ENCODE results near the gene RC3H2.
"Not testable (repeated sequence)": the region's sequence is repeated elsewhere in the genome, so short reads cannot be mapped to it uniquely, and the experiment has no call there.

The RC3H2 gene

DNA sequence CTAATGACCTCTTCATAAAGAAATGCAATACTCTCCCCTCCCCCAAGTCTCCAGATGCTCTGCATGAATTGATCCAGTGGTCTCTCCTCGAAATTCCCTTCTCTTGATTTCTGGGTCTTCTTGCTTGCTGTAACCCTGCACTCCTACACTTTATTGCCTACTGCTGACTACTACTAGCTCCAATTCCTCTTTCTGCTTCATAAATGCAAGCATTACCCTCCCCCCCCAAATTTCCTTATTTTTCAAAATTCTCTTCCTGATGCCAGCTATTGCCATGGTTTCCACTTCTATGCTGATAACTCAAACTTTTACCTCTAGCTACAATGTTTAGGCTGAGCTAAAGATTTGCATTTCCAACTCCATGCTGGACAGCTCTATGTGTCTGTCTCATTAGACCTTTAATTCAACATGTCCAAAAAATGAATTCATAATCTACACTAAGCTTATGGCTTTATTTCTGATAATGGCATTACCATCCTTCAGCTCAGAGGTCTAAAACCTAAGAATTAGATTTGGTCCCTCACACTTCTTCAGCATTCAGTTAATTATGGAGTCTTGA is 24.7 kb upstream of the RC3H2 start:
- no peak for DNase-seq

DNA sequence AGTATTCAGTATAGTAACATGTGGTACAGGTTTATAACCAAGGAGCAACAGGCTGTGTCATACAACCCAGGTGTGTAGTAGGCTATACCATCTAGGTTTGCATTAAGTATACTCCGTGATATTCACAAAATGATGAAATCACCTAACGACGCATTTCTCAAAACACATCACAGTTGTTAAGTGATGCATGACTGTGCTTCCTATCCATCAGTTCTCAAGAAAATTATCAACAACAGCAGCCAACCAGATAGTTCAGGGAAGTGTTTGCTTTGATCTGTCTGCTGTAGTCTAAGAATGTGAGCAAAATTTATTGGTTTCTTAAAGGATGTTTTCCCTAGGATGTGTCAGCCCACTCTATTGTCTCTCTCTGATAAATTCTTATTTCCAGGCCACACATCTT is 18.8 kb upstream of the RC3H2 start:
- no peak for DNase-seq

DNA sequence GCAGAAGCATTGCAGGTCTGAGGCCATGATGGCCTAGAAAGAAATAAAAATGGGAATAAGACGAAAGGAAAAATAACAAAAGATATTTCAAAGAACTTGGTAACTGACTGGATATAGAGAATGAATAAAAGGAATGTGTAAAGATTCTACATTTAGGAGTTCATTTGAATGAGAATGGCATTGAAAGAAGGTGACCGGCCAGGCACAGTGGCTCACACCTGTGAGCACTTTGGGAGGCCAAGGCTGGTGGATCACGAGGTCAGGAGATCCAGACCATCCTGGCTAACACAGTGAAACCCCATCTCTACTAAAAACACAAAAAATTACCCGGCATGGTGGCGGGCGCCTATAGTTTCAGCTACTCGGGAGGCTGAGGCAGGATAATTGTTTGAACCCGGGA is 17.6 kb upstream of the RC3H2 start:
- no peak for DNase-seq

DNA sequence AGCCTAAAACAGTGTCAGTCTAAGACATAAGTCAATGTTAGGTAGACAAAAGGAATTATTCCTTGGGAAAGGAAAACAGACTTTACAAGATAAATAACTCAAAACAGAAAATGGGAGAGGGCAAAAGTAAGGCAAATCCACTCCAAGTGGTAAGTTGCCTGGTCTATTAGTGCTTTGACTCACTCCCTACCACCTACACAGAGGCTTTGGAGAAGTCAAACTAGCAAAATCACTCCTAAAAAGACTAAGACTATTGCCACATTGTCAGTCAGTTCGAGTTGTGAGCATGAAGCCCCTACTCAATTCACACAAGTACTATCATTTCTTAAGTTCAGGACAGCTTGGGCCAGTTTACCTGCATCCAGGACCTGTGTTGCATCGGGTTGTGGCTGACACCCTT is 13.2 kb upstream of the RC3H2 start:
- DNase-seq, result no peak

DNA sequence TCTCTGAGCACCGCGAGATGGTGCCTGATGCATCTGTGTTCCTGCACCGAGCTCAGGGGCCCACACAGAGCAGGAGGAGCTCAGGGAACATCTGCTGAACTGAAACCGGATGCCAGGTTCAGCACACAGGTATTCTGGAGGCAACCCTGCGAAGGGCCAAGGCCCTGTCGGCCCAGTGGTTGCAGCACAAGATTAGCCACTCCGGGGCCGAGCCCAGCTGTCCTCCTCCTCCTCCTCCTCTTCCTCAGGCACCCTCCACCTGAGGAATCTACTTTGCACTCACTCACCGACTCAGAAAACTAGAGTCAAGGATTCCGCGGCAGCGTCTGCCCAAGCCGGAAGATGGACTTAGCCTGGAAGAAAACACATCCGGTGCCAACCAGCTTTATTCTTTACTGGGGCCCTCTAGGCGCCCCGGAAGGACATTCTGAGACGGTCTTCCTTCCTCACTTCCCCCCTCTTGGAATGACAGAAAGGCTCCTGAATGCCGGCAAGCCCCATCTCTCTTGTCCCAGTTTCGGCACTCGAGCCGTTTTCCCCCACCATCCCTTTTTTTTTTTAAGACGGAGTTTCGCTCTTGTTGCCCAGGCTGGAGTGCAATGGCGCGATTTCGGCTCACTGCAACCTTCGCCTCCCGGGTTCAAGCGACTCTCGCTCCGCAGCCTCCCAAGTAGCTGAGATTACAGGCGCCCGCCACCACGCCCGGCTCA is 8.0 kb upstream of the RC3H2 start, which contains the start of gene ZBTB6:
Gene ZBTB6 (minus strand): TSS at position 360 of the 710 bp plus-strand sequence. CDS start 1,251 bp downstream, outside the sequence.
- peak; percentile 4 to 94 (median 74) for DNase-seq

DNA sequence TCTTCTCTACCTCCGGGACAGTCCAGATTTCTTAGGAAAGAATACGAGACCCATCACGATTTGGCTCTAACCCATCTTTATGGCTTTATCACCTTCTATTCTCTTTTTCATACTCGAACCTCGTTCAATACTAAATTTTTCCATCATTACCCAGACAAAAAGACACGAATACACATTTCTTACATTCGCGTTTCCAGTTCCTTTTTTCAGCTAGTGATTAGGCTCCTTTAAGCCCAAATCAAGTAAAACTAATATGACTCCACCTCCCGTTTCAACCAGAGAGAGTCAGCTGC is 7.5 kb upstream of the RC3H2 start:
- no peak for DNase-seq

DNA sequence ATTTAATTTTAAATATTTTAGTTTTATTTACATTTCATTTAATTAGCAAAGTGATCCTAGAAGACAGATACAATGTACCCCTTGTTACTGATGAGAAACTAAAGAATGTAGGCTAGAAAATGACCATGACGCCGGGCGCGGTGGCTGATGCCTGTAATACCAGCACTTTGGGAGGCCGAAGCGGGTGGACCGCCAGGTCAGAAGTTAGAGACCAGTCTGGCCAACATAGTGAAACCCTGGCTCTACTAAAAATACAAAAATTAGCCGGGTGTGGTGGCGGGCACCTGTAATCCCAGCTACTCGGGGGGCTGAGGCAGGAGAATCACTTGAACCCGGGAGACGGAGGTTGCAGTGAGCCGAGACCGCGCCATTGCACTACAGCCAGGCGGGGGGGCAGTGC is 963 bp upstream of the RC3H2 start:
- DNase-seq, result not testable (repeated sequence)

DNA sequence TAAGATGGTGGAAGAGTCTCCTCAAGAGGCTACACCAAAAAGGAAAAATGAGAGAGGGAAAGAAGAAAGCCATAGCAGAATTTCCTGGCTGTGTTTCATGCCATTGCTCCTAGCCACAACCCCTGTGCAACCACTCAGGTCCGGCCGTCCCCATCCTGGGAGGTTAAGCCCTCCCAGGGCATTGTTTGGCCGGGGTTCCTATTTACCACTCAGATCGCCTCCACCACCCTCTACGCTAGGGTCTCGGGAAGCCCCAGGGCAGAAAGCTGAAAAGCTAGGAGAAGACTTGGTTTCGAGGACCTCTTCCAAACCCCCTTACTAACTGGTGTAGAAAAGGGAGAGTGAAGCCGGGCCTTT is 715 bp downstream of the RC3H2 start:
- DNase-seq, result peak in 24 of 56 donors; percentile 9 to 62 (median 30)

DNA sequence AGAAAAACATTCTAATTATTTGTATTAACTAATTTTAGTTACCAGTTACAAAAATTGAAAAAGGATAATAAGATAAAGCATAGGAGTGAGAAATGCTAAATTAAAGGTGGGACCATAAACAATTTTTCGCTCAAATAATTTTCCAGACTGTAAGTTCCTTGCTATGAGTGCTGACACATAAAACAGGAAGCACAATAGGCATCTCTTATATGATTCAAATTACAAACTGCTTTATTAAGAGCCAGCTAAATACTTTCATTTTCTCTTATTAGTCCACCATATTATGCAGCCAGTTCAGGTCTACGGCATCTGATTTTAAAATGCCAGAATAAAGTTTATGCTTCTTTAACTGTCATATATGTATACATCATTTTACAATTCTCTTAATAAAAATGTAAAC is 4.4 kb downstream of the RC3H2 start:
- DNase-seq, result no peak

DNA sequence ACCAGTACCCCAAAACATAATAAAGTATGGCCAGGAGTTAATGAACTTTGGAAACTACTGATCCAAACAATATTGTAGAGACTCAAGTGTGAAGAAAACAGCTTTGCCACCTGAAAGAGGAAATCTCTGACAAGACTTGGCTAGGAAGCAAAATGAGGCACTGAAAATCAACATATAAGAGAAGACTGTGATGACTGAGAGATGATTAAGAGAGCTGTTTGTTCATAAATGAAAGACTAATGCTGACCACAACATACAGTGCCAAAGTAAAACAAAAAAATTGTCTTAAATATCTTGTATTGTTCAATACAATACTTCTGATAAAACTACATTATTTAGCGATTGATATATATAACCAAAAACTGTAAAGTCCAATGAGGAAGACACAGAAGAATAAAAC is 7.2 kb downstream of the RC3H2 start:
- DNase-seq, result no peak

DNA sequence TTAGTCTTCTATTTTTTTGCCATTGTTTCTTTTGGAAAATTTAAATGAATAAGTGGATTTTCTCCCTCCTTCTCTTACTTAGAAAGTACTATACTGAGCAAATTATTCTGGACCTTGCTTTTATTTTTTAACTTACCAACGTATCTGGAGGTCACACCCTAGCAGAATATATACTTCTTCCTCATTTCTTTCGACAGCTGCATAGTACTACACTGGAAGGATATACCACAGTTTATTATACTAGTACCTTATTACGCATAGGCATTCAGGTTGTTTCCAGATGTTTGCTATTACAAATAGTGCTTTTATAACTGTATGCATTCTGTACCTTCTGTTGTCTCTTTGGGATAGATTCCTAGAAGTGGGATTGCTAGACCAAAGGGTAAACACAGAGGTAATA is 16.7 kb downstream of the RC3H2 start:
- DNase-seq, result no peak

DNA sequence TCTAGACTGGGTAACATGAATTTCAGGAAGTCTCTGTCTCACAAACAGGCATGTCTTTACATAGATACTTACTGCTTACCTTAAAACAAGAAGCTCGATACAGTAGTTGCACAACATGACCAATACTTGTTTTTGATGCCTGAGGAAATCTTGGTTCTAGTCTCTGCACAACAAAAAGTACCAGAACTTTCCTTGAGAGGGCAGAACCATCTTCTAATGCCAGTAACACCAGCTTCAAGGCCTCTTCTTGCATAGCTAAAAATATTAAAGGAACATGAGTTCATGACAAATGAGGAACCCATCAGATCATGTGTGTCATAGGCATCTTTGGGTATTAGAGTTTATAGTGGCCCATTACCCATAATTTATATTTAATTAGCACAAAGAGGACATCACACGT is 22.0 kb downstream of the RC3H2 start:
- DNase-seq, result no peak

DNA sequence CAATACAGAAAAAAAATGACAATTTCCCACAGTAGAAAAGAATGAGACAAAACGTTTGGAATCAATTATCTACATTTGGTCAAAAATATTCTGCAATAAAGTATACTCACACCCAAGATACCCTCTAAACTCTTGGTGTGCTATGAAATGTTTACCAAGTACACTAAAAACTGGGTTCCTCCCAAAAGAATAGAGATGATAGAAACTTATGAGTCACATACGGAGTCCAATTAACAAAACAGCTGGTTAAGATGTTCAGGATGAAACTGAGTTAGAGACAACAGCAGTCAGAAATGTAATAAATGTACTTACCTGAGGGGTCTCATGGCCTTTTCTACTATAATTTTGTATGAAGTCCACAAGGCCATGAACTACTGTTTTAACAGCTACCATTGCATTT is 25.7 kb downstream of the RC3H2 start:
- no peak for DNase-seq

DNA sequence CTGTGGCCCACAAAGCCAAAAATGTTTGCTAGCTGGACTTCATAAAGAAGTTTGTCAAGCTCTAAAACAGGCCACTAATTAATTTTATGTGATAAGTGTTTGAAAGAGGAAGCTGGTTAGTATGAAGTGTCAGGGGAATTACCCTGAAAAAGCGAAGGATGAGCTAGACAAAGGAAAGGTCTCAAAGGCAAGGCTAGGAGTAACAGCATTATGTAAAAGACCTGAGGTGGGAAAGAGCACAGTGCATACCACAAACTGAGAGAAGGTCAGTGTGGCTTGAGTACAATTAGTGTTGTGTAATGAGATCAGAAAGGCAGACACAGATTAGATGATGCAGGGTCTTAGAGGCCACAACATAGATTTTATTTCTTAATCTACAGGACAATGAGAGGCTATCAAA is 29.6 kb downstream of the RC3H2 start:
- DNase-seq, result no peak

DNA sequence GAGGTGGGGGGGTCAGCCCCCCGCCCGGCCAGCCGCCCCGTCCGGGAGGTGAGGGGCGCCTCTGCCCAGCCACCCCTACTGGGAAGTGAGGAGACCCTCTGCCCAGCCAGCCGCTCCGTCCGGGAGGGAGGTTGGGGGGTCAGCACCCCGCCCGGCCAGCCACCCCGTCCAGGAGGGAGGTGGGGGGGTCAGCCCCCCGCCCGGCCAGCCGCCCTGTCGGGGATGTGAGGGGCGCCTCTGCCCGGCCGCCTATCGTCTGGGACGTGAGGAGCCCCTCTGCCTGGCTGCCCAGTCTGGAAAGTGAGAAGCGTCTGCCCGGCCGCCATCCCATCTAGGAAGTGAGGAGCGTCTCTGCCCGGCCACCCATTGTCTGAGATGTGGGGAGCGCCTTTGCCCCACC is 37.9 kb downstream of the RC3H2 start:
- DNase-seq, result not testable (repeated sequence)

DNA sequence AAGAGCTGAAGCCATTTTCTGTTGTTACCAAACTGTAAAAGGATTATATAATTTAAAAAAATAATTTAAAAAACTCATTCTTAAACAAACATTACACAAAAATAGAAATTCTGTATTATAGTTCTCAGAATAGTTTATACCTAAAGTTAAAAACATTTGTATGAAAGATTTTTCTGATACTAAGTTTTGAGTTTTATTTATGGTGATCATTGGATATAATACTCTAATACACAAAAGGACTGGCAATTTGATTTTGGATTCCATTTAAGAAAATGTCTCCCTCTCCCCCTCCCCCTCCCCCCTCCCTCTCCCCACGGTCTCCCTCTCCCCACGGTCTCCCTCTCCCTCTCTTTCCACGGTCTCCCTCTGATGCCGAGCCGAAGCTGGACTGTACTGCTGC is 39.1 kb downstream of the RC3H2 start:
- DNase-seq, result no peak

DNA sequence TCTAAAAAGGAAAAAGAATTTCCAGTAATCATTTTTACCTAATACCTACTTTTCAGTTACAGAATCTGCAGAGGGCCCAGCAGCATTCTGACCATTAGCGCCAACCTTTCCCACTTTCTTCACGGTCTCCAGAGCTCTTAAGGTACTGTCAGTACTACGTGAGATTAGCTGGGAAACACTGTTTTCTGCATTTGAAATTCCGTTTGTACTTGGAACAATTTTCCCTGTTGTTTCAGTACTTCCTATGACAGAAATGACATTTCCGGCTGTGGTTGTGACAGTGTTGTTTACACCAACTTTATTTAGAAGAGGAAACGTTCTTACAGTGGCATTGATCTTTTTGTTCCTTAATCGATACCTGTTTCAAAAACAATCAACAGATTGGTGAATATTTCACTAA is 39.9 kb downstream of the RC3H2 start:
- DNase-seq, result no peak

DNA sequence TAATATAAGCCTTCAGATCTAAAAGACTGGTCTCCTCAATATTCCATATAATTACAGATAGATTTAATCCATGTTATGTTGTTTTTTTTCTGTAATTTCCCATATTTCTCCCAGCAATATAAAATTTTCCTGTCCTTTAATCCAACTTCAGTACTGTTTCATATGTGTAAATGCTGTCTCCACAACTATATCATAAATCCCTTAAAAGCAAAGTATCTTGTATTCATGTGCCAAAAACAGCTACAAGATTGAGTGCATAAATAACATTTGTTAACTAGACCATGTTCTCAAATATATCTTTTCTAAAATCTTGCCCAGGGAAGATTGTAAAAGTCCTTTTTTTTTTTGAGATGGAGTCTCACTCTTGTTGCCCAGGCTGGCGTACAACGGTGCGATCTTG is 41.8 kb downstream of the RC3H2 start:
- DNase-seq, result no peak

DNA sequence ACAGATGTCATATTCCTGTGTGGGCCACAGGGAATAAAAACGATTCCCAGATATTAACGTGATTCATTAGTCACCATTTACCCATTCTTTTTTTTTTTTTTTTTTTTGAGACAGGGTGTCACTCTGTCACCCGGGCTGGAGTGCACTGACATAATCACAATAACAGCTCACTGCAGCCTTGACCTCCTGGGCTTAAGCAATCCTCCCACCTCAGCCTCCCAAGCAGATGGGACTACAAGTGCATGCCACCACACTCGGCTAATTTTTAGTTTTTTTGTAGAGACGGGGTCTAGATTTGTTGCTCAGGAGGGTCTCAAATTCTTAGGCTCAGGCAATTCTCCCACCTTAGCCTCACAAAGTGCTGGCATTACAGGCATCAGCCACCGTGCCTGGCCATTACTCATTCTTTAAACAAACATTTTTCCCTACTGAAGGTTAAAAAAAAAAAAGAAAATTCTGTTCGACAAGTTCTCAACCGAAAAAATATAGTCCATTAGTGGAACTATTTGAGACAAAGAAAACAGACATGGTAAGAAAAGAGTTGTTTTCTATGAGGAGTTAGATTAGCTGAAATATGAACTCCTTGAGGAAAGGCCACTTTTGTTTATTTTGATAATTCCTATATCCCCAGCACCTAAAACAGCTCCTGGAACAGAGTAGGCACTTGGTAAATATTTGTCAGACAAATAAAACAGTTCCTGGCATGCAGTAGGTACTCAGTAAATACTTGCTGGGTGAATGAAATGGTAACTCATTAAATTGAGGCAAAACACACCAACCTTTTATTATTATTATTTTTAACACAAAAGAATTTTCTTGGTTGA is 44.6 kb downstream of the RC3H2 start:
- no peak for DNase-seq

DNA sequence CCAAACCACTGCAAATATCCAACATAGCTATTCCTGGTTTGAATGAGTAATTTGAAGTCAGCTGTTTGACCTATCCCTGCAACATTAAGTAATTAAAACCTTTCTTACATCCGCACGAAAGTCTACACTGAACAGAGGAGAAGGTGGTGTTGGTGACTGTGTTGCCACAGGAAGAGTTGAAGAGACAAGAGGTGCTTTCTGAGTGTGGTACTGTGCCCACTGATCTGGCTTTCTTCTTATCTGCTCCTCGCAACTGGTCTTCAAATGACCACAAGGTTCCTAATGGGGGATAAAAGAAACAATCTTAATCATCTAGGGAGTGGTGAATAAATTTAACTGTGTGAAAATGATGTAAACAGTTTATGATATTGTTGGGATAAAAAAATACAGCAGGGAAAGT is 47.3 kb downstream of the RC3H2 start:
- no peak for DNase-seq

DNA sequence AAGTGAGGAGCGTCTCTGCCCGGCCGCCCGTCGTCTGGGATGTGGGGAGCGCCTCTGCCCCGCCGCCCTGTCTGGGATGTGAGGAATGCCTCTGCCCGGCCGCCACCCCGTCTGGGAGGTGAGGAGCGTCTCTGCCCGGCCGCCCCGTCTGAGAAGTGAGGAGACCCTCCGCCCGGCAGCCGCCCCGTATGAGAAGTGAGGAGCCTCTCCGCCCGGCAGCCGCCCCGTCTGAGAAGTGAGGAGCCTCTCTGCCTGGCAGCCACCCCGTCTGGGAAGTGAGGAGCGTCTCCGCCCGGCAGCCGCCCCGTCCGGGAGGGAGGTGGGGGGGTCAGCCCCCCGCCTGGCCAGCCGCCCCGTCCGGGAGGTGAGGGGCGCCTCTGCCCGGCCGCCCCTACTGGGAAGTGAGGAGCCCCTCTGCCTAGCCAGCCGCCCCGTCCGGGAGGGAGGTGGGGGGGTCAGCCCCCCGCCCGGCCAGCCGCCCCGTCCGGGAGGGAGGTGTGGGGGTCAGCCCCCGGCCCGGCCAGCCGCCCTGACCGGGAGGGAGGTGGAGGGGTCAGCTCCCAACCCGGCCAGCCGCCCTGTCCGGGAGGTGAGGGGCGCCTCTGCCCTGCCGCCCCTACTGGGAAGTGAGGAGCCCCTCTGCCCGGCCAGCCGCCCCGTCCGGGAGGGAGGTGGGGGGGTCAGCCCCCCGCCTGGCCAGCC is 52.9 kb downstream of the RC3H2 start:
- DNase-seq, result not testable (repeated sequence)

DNA sequence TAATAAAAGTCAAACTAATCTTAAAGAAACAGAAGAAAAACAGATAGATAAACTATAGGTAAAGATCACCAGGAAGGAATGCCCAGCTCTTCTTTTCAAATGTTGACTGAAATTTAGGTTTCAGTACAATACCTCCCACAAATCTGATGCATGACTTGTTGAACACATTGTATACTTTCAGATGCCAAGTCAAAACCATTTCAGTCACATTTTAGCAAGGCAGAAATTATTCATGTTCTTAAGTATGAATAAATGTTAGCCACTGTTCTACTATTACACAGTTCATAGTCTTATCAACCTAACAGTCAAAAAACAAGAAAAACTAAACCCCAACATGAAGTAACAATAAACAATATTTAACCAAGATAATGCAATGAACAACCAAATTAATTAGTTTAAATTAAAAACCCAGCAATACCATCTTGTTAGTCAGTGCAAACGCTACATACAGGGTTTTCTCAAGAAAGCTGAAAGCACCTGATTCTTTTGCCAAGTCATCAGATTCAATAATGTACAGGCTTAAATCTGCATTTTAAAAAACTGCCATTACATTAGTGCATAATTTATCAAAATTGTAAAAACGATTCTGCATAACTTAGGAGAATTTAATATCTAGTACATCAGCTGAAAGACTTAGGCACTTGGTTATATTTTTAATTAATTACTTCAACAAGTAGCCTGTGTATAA is 56.8 kb downstream of the RC3H2 start:
- DNase-seq, result no peak

Measured in amygdala (tissue), 56 donors.